ENCODE results near the gene SHISA8.
"Not testable (repeated sequence)": the region's sequence is repeated elsewhere in the genome, so short reads cannot be mapped to it uniquely, and the experiment has no call there.

Gene SHISA8

DNA sequence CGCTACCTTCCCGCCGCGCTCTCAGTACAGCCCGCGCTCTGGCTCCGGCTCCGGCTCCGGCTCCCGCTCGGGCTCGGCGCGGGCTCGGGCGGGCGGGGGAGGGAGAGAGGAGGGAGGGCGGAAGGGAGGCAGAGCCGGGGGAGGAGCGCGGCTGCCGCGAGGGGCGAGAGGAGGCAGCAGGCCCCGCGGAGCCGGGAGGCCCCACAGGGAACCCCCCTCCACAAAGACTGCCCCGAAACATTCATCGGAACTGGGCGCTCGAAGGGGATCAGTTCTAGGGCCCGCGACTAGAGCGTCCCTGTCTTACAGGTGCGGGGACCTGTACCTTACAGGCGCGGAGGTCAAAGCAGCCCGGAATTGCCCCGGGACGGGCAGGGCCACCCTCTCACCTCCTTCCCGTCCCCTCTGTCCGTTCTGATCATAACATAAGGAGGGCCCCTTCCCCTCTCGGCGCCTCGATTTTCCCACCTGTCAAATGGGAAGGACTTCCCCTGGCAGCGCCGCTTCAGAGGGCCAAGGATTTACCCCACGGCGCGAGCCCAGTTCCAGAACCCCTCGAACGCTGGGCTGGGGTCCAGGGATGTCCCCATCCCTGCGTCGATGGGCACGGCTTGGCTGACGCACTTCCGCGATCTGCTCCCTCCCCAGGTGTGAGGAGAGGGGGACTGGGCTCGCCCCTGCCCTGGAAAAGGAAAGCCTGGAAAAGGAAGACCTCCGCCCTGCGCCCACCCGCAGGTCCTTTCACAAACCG, at the start of gene SHISA8:
TSS of gene SHISA8 (minus strand) at position 40 of the 751 bp plus-strand sequence. CDS start 407 bp downstream, outside the sequence.
- in situ Hi-C loops (cut with HindIII; ENCODE audit: low sequenced_read_pairs), result no loop called here

DNA sequence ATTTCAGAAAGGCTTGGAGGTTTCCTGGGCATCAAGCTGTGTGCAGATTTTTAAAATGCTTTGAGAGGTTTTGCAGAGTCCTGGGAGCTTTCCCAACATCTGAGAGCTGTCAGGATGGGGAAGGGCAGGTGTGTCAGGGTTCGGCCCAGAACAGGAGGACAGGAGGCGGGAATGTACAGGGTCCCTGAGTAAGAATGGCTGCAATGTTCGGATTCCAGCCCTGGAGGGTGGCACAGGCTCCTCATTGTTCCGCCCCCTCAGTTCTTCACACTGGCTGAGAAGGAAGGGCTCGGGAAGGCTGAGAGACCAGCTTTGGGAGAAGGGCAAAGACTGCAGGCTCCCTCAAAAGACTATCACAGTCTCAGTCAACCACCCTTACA, 49.2 kb upstream of the SHISA8 start:
- in situ Hi-C loops (cut with HindIII; ENCODE audit: low sequenced_read_pairs), result no loop called here

DNA sequence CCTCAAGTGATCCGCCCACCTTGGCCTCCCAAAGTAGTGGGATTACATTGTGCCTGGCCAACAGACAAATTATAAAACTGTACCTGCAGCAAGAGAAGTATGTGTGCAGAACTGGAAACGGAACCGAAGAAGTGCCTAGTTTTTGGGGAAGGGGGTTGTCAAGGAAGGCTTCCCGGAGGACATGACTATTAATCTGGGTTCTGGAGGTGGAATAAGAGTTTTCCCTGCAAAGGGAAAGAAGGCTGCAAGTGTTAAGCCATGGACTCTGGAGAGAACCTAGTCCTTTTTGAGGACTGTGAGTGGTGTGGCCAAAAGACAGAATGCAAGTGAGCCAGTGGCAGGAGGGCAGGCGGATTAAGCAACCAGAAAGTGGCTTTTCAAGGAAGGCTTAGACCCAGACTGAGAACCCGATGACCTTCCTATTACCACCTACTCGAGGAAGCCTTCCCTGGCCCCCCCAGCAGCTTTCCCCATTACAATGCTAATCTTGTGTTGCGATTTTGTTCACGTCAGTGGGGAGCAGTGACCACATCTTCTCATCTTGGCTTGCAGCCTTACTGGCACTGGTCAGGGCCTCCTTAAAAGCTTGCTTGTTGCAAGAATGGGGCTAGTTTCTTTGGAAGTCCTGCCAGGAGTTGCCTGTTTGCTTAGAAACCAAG, 48.7 kb upstream of the SHISA8 start:
- in situ Hi-C loops (cut with HindIII; ENCODE audit: low sequenced_read_pairs), result no loop called here

DNA sequence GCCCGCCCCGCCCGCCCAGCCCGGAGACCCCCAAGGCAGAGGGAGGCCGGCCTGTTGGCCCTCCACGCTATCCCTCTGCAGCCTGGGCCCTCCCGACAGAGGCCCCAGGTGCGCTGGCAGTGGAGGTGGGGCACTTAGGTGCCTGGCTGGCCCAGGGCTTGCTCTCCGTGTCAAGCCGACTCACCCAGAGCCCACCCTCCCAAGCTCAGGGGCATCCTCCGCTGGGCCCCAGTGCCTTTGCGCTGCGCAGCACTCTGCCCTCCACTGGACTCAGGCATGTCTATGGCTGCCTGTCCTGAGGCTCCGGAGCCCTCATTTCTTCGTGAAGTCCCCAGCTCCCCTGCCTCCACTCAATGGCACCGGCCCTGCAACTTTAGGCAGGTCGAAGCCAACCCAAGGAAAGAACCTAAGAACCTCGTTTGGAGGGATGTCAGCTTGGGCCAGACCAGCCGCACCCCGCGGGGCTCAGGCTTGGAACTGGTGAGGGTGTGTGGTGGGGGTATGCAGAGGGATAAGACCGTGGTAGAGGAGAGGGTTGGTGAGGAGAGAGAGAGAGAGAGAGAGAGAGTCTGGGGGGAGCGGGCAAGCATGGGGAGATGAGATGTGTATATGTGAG, 43.2 kb upstream of the SHISA8 start:
- in situ Hi-C loops (cut with HindIII; ENCODE audit: low sequenced_read_pairs), result no loop called here

DNA sequence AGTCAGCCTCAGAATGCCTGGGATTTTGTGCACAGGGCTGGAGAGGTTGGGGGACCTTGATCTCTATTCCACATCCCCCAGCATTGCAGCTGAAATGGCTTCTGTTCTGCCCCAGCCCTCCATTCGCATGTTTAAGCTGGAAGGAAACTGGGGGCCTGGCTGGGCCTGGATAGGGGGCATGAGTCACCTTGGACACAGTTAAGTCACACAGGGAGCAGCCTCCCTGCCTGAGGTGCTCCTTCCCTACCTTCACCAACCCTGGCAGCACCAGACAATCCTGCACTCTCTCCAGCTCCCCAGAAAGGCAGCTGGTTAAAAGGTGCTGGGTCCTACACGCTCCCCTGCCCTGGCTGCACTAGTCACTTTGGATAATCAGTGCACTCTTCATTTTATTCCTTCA, 37.8 kb upstream of the SHISA8 start:
- in situ Hi-C loops (cut with HindIII; ENCODE audit: low sequenced_read_pairs), result no loop called here

DNA sequence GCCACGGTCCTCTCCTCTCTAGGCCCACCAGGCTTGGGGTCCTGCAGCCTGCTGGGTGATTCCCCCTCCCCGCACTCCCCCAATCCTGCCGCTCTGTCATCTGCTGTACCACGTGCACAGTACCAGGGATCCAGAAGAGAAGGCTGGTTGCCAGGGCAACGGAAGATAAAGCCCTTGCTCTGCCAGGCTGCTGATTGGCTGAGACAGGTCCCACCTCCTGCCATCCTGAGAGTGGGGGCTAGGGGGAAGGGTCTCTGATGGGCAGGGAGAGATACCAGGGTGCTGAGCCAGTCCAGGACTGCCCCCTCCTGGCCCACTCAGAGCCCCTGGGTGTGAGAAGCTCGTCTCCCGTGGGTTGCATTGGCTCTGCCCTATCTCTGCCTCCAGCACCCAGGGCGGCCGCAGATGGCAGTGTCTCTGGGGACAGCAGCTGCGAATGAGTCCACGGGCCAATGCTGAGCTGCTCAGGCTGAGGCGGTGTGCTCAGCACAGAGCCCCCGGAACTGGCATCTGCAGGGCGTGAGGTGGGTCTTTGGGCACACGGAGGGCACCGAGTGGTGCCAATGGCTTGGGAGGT, 37.1 kb upstream of the SHISA8 start, which contains the start of gene SMIM45:
TSS of gene SMIM45 (plus strand) at position 253 of the 577 bp plus-strand sequence.
- in situ Hi-C loops (cut with HindIII; ENCODE audit: low sequenced_read_pairs), result no loop called here

DNA sequence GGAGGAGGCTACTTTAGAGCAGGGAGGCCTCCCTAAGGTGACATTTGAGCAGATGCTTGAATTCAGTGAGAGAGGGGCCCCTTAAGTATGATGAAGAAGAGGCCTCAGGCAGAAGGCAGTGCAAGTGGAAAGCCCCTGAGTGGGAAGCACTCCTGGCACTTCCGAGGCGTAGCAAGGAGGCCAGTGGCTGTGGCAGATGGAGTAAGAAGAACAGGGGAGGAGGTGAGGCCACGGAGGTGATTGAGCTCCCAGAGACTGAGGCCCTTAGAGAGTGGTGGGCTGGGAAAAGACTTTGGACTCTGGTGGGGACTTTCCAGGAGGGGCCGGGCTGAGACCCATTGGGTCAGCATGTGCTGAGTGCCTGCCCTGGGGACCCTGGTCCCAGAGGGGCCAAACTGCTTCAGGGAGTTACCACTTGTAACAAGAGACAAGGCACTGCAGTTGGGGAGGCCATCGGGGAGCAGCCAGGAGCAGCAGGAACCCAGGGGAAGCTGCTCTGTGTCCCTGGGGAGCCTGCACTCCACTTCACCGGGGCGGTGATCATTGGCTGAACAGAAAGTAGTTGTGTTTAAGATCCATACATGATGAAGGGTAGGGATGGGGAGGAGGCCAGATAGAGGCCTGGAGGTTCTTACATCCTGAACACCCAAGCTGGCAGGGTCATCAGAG, 34.6 kb upstream of the SHISA8 start:
- in situ Hi-C loops (cut with HindIII; ENCODE audit: low sequenced_read_pairs), result no loop called here

DNA sequence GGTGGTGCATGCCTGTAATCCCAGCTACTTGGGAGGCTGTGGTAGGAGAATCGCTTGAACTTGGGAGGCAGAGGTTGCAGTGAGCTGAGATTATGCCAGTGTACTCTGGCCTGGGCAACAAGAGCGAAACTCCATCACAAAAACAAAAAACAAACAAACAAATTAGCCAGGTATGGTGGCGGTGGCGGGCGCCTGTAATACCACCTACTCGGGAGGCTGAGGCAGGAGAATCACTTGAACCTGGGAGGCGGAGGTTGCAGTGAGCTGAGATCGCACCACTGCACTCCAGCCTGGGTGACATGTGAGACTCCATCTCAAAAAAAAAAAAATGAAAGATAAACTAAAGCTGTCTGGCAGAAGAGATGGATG, 34.0 kb upstream of the SHISA8 start:
- in situ Hi-C loops (cut with HindIII; ENCODE audit: low sequenced_read_pairs), result not testable (repeated sequence)

DNA sequence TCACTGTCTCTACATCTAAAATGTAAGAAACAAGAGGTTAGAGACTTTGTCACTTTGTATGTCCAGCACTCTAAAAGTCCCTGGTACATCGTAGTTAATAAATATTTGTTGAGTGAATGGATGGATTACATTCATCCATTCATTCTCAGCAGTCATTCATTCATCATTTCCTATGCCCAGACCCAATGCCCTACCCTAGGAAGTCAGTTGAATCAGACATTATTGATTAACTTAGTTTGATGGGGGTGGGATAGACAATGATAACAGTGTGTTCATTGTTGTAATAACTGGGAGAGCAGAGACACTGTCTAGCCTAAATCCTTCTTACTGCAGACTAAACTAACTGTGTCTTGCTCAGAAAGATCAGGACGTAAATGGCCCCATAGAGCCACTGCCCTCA, 33.3 kb upstream of the SHISA8 start:
- in situ Hi-C loops (cut with HindIII; ENCODE audit: low sequenced_read_pairs), result no loop called here

DNA sequence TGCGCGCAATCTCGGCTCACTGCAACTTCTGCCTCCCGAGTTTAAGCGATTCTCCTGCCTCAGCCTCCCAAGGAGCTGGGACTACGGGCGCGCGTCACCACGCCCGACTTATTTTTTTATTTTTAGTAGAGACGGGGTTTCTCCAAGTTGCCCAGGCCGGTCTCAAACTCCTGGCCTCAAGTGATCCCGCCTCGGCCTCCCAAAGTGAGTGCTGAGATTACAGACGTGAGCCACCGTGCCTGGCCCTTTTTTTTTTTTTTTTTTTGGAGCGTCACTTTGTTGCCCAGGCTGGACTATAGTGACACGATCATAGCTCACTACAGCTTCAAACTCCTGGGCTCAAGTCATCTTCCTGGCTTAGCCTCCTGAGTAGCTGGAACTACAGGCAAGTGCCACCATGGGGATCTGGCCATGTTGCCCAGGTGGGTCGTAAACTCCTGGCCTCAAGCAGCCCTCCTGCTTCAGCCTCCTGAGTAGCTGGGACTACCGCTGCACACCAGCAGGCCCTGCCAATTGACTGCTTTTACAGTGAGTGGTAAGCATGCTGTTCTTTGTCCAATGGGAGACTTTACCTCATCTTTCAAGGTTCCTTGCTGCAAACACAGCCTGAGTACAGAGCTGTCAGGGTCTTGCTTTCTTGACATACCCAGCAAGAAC, 32.7 kb upstream of the SHISA8 start:
- in situ Hi-C loops (cut with HindIII; ENCODE audit: low sequenced_read_pairs), result no loop called here

DNA sequence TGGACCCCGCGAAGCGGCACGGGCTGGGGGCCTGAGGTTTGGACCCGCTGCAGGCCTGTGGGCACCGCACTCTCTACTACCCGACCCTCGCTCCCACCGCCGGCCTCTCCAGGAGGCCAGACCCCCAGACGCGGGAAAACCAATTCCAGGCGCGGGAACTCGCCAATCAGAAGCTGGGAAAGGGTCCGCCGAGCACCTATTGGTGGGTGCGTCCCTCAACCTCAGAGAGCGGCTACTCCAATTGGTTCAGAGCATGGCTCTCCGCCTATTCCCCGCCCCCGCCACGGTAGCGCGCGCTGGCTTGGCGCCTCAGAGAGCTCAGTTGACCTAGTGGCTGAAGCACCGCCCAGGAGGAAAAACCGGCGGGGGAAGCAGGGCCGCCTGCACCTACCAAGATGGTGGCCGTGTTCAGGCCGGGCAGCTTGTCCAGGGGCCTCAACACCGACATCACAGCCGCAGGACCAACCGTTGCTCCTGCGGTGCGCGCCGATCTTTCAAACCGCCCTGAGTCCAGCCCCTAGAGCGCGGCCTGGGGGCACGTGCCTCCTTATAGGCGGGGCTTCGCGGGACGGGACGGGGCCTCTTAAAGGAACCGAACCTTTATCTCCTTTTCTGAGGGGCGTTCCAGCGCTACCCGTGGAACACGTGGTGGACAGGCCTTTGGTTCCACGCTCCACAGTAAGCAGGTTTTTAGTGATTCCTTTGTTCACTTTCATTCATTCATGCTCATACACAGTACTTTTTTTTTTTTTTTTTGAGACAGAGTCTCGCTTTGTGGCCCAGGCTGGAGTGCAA, 32.0 kb upstream of the SHISA8 start, which contains the start of gene CENPM:
TSS of gene CENPM (minus strand) at position 524 of the 795 bp plus-strand sequence. CDS start at position 448, 76 bp downstream.
- in situ Hi-C loops (cut with HindIII; ENCODE audit: low sequenced_read_pairs), result no loop called here

DNA sequence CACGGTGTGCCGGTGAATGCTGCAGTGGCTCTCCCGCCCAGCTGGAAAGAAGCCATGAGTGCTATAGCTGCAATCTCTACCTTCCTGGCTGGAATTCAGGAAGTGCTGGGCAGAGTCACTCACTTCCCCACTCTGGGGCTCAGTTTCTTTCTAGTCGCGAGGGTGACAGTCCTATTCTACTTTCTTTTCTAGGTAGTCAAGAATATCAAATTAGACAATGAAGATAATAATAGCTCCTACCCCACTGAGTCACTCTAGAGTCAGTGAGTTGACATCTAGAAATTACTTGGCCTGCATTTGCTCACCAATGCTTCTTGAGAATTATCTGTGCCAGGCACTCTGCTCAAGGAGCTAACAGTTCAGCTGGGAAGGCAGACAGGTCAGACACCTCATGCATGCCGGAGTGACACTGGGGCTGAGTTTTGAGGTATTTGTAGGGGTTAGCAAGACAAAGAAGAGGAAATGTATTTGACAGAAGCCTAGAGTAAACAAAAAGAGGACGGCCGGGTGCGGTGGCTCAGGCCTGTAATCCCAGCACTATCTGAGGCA, 28.9 kb upstream of the SHISA8 start:
- in situ Hi-C loops (cut with HindIII; ENCODE audit: low sequenced_read_pairs), result no loop called here

DNA sequence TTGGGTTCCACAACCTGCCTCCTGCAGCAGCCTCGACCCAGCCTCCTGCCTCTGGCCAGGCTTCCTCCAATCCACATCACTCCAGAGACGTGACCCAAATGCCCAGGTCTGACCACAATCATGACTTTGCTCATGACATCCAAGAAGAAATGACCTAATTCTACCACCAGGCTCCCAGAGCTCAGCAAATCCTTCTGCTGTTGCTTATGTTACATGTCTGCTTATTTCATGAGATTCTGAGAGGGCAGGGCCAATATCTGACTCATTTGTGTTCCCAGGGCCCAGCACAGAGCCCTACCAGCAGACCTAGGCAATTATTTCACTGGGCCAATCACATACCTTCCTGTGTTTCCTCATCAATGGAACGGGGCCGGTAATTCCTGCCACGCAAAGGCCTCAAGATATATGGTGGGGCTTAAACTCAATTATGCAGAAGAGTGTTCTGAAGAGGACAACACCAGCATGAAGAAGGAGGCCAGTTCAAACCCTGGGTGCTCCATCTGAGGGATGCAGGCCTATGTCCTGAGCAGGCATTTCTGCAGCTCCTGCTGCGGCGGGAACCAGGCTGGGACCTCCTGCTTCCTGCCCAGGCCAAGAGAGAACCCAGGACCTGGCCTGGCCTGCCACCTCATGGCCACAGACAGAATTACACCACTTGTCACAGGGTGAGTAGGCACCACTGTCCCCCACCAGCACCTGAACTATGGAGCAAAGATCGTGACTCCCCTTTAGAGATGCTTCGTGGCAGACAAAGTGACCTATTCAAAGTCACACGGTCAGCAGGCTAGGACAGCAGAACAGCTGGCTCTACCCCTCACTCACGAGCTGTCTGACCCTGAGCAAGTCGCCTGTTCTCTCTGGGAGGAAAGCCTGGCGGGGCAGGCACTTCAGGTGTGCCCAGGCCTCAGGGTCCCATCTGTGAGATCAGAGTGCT, 26.2 kb upstream of the SHISA8 start:
- in situ Hi-C loops (cut with HindIII; ENCODE audit: low sequenced_read_pairs), result no loop called here

DNA sequence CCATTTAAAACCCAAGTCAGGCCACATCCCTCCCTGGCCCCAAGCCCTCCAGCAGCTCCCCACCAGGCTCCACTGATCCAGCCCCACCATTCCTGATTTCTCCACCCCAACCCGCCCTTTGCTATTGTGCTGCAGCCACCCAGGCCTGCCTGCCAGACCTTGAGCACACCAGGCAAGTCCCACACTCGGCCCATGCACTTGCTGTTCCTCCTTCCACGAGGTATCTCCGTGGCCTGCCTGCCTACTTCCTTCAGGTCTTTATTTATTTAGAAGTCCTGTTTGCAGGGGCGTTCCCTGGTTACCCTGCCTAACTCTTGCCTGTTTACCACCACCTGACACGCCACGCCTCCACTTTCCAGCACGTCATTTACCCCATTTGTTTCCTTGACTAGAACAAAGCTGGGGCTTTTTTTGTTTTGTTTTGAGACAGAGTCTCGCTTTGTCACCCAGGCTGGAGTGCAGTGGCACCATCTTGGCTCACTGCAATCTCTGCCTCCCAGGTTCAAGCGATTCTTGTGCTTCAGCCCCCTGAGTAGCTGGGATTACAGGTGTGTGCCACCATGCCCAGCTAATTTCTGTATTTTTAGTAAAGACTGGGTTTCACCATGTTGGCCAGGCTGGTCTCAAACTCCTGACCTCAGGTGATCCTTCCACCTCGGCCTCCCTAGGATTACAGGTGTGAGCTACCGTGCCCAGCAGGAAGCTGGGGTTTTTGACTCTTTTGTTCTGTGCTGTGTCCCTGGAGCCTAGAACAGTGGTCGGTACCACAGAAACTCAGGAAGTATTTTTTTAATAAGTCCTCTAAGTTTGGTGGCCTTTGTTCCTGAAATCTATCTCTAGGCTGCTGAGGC, 25.3 kb upstream of the SHISA8 start:
- in situ Hi-C loops (cut with HindIII; ENCODE audit: low sequenced_read_pairs), result no loop called here

DNA sequence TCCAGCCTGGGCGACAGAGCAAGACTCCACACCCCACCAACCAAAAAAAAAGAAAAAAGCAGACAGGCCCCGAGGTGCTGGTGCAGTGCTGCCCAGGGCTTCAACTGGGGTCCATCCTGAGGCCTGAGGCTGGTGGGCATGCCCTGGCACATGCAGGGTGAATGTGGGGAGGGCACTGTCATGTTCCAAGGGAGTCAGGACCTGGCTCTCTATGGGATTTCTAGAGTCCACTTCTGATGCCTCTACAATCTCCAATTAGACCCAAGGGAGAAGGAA, 22.0 kb upstream of the SHISA8 start:
- in situ Hi-C loops (cut with HindIII; ENCODE audit: low sequenced_read_pairs), result no loop called here

DNA sequence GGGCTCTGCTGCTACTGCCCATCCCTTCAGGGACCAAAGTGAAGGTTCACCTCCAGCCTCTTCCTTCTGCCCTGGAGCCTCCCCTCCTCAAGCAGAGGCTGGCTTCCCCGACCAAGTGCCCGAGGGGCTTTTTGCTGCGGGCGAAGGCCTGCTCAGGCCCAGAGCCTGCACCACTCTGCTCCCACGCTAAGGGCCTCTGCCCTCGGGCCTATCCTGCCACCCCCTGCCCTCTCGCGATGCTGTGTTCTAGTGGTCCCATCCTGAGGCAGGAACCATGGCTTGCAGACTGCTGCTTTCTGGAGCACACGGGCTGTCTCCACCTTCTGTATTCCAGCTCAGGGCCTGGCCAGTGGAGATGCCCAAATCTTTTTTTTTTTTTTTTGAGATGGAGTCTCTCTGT, 20.6 kb upstream of the SHISA8 start:
- in situ Hi-C loops (cut with HindIII; ENCODE audit: low sequenced_read_pairs), result no loop called here

DNA sequence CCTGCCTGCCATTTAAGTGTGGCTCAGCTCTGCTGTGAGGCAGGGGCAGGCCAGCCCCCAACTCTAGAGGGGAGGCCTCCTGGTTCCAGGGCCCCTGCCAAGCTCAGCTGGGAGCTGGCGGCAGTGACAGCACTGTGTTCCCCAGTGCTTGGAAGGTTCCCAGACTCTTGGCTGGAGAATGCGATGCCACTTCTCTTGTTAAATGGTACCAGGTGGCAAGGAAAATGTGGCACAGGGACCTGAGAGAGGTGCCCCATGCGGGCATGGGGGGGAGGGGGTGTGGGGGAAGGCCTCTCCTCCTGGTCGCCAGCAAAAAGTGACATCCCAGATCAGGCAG, 20.1 kb upstream of the SHISA8 start:
- in situ Hi-C loops (cut with HindIII; ENCODE audit: low sequenced_read_pairs), result no loop called here
